NCI-H446 (cell line): ENCODE measurements around the gene FBP1.
"Not testable (repeated sequence)": the region's sequence is repeated elsewhere in the genome, so short reads cannot be mapped to it uniquely, and the experiment has no call there.

ENCODE experiments used
- DNase-seq, 2 experiments: peaks; one replicate each; lab custom pipeline; 2025; lab: John Stamatoyannopoulos, UW

FBP1 gene

GRCh38 chr9:94577036-94577435, 62.3 kb downstream of the FBP1 start:
- DNase-seq, result no peak

- no peak for DNase-seq
These were observed 63.2 kb downstream of the FBP1 start for GRCh38 chr9:94576131-94576530.

- no peak for DNase-seq
These were observed 70.2 kb downstream of the FBP1 start for GRCh38 chr9:94568972-94569712.

GRCh38 chr9:94568250-94568889, 70.9 kb downstream of the FBP1 start:
- DNase-seq, result no peak

DNA sequence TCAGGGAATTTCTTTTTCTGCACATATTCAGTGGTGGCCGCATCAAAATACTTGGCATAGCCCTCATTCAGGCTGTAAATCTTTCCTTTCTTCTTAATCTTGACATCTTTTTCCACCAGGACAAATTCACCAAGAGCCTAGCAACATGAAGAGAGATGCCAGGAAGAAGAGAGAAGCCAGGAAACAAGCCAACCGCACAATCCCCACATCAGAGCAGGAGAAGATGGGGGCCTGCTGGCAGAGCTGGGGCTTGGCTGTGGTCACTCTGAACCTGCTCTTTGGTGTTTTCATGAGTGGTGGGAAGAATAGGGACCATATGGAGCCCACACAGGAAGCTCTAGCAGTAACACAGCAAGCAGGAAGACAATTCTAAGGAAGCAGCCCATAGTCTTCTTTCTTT, 72.0 kb downstream of the FBP1 start:
- no peak for DNase-seq

GRCh38 chr9:94566550-94566949, 72.8 kb downstream of the FBP1 start:
- no peak for DNase-seq

DNA sequence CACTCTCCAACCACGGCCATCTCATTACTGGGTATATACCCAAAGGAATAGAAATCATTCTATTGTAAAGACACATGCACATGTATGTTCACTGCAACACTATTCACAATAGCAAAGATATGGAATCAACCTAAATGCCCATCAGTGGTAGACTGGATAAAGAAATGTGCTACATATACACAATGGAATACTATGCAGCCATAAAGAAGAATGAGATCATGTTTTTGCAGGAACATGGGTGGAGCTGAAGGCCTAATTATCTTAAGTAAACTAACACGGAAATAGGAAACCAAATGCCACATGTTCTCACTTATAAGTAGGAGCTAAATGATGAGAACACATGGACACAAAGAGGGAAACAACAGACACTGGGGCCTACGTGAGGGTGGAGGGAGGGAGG, 75.0 kb downstream of the FBP1 start:
- not testable (repeated sequence) for DNase-seq

DNA sequence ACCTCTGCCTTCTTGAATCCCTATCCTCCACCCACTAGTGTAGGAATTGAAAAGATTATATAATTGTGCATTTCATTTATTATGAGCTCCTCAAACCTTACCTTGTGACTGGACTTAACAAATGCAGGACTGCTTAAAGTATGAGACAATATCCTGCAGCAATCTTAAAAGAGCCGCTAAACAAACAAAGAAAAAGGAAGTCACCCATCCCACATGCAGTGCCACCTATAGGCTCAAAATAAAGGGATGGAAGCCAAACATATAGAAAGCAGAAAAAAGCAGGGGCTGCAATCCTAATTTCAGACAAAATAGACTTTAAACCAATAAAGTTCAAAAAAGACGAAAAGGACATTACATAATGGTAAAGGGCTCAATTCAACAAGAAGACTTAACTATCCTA, 75.8 kb downstream of the FBP1 start:
- no peak for DNase-seq

DNA sequence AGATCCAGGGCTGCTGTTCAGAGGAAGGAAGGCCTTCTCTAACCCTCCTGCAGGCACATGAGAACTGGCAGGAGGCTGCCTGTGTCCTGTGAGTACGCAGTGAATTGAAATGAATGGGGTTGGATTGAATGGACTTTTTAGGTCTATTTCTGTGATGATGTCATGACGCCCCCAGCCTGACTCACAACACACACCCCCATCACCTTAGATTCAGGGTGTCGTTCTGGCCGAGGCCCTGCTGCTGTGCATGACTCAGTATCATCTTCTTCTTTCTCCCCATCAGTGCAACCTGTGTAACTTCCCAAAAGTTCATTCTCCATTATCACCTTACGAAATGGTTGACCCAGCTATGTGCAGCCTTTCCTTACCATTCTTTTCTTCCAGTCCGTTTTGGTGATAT, 79.1 kb downstream of the FBP1 start:
- no peak for DNase-seq

GRCh38 chr9:94557376-94557775, 81.9 kb downstream of the FBP1 start:
- DNase-seq, result no peak

DNA sequence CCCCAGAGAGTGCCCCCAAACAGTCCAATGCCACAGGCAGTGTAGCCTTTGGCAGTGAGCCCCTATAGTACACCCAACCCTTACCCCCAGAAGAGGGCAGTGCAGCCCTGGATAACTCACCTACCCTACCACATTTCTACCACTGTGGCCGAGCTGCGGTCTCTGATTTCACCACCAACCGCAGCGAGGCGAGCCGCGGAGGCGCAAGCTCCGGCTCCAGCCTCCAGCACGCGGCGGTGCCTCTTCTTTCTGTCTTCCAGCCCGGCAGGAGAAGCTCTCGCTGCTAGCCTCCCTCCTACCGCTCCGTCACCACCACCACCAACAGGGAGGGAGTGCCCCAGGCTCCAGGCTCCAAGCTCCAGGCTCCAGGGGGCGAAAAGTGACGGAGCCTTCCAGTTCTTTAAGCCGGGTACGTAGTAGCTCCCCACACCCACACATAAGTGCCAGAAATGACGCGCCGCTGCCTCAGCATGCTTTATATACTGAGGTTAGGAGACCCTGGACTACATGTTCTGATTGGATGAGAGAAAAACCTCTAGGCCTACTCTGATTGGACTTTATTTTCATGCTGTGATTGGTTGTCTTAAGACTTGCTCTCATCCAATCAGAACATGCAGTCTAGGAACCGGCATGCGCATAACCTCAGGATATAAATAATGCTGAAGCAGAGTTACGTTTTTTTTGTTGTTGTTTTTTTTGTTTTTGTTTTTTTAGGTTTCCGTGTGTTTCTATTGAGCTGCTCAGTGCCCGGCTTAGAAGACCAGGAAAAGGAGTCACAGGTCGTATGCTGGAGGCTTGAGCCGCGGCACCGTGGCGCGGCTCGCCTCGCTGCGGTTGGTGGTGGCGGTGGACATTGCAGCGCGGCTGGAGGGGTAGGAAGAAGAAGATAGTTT, 84.6 kb downstream of the FBP1 start, which contains the start of gene PCAT7:
Gene PCAT7 (plus strand): TSS at position 645 of the 893 bp plus-strand sequence.
- peak; percentile 41 to 73 for DNase-seq

- DNase-seq, result no peak
These were observed 85.3 kb downstream of the FBP1 start for GRCh38 chr9:94554078-94554438.
